H54 (cell line): ENCODE measurements around the gene CNTN5.

Experiments used
- DNase-seq: peaks from one replicate; pipeline ENCODE4 v3.0.0; 2011; ENCODE audit warnings: low spot score, mixed read lengths; ENCODE audit not compliant: insufficient read length
- FAIRE-seq: peaks from 3 replicates; lab custom pipeline; 2011; peaks lifted over from hg19 to GRCh38; lab: Jason Lieb, UNC
- POLR2A ChIP-seq: IDR thresholded peaks from 2 replicates; pipeline ENCODE4 v1.6.1; 2011; ENCODE audit warnings: low read depth, mild to moderate bottlenecking, low read length

Gene CNTN5

DNA sequence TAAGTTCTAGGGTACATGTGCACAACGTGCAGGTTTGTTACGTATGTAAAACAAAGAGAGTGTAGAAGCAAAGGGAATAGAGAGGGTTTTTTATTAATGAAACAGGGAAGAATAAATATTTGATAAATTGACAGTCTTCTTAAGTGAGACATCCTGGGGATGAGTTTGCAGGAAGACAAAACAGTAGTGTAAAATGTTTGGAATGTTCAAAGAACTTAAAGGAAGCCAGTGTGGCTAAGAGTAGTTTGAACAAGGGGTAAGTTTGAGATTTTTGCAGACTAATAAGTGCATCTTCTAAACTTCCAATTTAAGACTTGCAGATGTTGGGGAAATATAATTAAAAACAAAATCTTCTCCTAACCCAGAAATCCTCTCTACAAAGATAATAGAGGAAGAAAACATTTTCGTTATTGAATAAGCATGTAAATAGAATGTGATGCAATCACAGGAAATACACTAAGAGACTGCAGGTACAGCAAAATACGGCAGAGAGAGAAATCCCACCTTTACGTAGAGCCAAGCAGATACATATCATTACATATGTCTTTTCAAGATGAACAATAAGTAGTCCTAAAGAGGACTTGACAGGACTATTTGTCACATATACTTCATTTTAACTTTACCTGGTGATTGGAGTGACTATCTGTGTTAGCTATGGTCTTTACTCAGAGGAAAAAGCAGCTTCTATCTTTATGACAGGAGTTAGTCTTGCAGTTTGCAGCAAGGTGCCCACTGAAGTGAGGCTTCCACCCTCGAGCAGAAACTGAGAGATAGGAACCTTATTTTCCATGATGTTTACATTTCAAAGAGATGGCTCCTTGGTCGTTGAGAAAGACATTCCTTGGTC lies 402.1 kb downstream of the CNTN5 start:
- FAIRE-seq (no peak), DNase-seq (no peak)
- no peak for TF ChIP-seq POLR2A

DNA sequence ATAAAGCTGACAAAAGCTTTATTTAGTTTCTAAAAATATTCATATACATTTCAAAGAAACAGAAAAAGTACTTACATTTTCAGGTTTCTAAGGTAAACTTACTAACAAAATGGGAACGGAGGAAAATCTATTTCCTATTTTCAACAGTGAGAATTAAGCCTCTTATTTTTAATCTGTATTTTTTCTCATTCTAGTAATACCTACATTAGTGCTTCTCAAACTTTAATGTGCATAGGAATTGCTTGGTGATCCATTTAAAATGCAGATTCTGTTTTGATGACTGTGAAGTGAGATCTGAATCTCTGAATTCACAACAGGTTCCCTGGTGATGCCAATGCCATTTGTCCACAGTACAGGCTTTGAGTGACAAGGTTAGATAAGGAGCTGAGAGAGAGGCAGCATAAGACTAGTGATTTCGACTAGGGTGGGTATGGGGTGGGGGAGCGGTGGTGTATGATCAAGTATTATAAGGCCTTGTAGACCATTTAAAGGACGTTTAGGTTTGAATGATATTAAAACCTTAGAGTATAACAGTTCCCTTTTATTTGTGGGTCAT lies 402.8 kb downstream of the CNTN5 start:
- TF ChIP-seq POLR2A = no peak
- no peak for DNase-seq
- FAIRE-seq = no peak

GRCh38 chr11:99424313-99425084 lies 403.8 kb downstream of the CNTN5 start:
- DNase-seq = no peak
- no peak for FAIRE-seq
- no peak for TF ChIP-seq POLR2A

DNA sequence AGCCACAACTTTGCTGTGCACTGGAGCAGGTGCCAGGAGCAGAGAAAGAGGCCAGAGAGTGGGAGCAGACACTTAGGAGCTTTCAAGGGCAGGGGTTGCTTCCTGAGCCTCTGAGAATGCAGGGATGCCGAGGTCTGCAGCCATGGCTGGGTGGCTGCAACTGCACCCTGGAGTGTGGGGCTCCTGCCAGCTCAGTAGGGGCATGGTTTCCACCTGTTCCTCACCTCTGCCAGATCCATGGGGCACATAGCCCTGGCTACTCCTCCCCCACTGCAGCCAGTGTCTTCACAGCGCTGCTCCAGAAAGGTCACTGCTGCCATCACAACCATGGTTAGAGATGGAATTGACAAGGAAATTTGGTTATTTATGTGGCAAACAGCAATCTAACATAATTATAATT lies 404.8 kb downstream of the CNTN5 start:
- DNase-seq (no peak), FAIRE-seq (no peak)
- TF ChIP-seq POLR2A = no peak

- no peak for FAIRE-seq
- no peak for TF ChIP-seq POLR2A
- DNase-seq = no peak
Measured at GRCh38 chr11:99432677-99433076, 411.9 kb downstream of the CNTN5 start.

- no peak for FAIRE-seq
- no peak for DNase-seq
- TF ChIP-seq POLR2A = no peak
Measured at GRCh38 chr11:99443276-99443675, 422.5 kb downstream of the CNTN5 start.

DNA sequence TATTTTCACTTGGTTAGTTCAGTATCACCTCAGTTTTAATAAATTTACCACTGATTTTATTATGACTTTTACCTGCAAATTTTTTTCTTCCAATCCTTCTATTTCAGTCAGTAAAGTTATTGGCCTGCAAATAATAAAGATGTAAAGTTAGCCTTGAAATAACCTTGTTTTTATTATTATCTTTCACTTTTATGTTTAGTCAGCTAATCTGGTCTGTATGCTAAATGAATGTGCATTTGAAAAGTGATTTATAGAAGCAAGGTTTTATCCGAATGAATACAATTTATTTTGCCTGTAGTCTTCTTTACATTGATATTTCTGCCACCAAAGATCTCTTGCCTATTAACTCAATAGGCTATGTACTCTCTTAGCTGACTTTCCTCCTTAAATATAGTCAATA lies 425.7 kb downstream of the CNTN5 start:
- FAIRE-seq (no peak), DNase-seq (no peak)
- no peak for TF ChIP-seq POLR2A

DNA sequence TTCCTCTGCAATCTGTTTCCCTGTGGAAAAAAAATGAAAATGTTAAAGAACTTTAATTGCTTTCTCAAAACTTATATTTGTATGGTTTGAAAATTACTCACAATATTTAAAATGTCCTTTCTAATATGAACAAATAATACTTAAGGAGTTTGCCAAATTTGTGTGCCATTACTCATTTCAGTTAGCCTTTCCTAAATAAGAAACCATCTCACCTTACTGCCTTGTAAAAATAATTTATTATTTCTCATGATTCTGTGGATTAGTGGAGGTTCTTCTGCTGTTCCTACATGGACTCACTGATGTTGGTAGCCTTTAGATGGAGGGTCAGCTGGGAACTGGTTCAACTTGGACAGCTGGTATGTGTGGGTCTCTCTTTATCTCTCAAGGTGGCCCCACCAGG lies 428.6 kb downstream of the CNTN5 start:
- FAIRE-seq (no peak), DNase-seq (no peak)
- TF ChIP-seq POLR2A = no peak

DNA sequence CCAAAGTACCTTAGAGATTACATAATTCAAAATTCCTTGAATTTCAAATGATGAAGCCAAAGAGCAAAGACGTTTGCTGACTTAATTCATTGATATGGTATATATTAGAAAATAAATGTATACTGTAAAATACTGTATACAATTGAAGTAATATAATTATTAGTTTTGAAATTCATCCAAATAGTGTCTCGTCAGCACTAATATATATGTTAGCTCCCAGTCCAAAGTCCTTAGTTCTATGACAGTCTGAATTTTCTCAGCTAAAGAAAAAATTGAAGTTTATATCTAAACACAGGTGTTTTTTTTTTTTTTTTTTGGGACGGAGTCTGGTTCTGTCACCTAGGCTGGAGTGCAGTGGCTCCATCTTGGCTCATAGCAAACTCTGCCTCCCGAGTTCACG lies 431.3 kb downstream of the CNTN5 start:
- FAIRE-seq (no peak), DNase-seq (no peak)
- no peak for TF ChIP-seq POLR2A

DNA sequence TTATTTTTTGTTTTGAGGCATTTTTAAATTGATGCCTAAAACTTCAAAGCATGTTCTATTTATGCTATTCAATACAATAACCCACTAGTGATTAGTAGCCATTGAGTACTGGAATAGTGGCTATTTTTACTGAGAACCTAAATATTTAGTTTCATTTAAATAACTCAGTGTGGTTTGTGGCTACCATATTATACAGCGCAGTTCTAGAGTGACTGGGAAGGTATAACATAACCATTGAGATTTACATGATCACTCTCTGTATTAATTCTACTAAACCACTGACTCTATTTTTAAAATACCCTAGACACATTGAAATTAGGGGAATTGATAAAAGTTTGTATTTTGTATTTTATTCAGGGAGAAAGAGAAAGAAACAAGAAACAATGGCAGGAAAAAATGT lies 441.2 kb downstream of the CNTN5 start:
- no peak for DNase-seq

DNA sequence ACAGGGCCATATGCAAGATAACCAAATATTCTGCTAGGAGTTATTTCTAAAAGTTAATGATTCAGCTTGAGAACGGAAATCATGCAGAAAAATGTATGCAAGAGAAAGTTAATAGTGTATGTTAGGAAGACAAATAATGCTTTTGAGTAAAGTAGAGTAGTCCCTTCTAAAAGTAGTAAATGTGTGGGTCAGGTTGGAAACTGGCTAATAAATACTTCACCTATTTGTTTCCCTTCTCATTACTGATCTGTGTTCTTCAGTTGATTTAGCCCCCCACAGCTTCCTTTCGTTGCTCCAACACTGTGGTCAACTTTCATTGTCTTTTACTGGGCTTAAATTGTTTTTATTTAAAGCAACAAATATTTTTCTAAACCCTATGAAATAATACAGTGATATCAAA lies 444.2 kb downstream of the CNTN5 start:
- TF ChIP-seq POLR2A = no peak
- FAIRE-seq (no peak), DNase-seq (no peak)

More for the DNA sequence above, 441.2 kb downstream of the CNTN5 start:
- FAIRE-seq = no peak
- no peak for TF ChIP-seq POLR2A

DNA sequence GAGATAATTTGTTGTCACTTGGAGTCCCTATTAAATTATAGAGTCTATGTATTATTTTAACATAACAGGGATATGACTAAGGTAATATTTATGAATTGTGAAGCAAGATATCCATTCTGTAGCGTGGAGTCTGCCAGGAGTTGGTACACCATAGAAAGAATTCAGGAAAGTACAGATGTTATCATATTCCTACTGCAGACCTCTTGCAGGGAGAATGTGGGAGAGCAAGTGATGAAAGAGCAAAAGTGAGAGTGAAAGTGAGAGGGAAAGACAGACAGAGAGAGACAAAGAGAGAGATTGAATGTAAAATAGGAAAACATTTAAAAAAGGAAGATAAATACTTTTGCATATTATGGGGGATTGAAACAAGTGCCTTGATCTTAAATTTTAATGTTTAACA lies 468.8 kb downstream of the CNTN5 start:
- no peak for FAIRE-seq
- TF ChIP-seq POLR2A = no peak
- DNase-seq = no peak

- TF ChIP-seq POLR2A = no peak
- DNase-seq = no peak
- no peak for FAIRE-seq
Measured at GRCh38 chr11:99494065-99494464, 473.3 kb downstream of the CNTN5 start.

GRCh38 chr11:99501655-99502054 lies 480.9 kb downstream of the CNTN5 start:
- TF ChIP-seq POLR2A = no peak
- FAIRE-seq (no peak), DNase-seq (no peak)
